ENCODE data around the gene LAPTM5.
A peak's percentile ranks its signal among the peaks of the same experiment; 100 is the strongest.
"Not testable (repeated sequence)": the region's sequence is repeated elsewhere in the genome, so short reads cannot be mapped to it uniquely, and the experiment has no call there.

Gene LAPTM5

DNA sequence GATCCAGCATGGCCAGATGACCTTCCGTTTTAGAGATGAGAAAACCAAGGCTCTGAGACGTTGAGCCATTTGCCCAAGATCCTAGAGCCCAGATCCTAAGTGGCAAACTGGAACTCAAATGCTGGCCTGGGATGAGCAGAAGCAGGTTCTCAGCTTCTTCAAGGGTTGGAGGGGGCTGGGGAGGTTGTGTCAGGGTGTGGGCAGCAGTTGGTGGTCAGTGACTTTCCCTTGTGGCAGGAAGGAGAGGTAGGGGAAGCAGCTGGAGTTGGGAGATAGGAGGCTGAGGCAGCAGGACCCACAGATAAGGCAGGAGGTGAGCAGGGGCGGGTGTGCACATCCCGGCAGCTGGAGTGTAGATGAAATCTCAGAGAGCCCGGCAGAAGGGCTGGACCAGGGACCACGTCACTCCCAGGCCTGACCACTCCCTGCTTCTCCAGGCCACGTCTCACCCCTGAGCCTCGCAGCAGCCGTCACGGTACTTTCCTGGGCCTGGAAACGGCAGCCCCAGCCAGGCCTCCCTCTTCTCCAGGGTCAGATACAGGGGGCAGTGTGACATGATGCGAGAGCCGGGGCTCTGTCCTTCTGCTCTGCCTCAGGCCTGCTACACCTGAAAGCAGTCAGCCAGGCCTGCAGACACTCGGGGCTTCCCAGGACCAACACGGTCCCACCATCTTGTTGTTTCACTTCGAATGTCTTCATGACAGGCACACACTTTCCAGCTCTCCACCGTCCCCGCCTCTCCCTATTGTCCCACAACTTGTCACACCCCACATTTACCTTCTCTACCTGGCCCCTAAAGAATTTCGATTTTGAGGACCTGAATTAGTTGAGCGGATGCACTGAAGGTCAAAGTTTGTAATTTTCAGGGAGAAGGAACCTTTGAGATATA lies 11.5 kb upstream of the LAPTM5 start:
- DNase-seq = no peak

DNA sequence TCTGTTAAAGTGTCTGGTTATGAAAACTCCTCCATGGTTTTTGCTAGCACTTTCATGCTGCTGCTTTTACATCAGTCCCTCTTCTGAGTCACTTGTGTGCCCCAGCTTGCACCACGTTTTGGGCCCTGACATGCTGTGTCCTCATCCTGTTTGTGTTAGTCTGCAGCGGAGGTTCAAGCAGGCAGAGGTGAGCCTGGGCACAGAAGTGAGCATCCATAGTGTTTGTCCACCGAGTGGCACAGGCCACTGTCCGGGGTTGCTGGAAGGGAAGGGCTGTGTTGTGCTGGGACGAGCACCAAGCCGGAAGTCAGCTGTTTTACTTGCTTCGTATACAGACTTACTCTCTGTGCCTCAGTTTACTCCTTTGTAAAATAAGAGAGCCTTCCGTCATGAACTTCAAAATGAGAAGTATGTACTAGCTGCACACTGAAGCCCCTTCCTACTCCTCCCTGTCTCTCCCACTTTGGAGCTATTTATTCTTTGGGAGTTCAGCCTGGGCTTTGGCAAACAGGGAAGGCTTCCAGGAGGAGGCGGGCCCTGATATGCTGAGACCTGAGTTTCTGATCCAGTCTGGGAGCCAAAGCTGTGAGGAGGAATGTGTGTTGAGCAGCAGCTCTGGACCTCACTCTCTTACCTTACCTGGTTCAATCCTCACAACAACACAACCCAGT lies 10.7 kb upstream of the LAPTM5 start:
- no peak for DNase-seq

DNA sequence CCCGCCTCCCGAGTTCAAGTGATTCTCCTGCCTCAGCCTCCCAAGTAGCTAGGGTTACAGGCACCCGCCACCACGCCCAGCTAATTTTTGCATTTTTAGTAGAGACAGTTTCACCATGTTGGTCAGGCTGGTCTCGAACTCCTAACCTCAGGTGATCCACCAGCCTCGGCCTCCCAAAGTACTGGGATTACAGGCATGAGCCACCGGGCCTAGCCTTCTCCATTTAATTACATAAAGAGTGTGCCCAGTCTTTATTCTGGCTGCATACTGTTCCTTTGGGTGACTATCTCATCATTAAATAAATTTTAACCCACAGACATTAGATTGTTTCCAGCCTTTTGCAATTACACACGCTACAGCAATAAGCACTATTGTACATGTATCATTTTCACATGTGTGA lies 9.4 kb upstream of the LAPTM5 start:
- DNase-seq = not testable (repeated sequence)

DNA sequence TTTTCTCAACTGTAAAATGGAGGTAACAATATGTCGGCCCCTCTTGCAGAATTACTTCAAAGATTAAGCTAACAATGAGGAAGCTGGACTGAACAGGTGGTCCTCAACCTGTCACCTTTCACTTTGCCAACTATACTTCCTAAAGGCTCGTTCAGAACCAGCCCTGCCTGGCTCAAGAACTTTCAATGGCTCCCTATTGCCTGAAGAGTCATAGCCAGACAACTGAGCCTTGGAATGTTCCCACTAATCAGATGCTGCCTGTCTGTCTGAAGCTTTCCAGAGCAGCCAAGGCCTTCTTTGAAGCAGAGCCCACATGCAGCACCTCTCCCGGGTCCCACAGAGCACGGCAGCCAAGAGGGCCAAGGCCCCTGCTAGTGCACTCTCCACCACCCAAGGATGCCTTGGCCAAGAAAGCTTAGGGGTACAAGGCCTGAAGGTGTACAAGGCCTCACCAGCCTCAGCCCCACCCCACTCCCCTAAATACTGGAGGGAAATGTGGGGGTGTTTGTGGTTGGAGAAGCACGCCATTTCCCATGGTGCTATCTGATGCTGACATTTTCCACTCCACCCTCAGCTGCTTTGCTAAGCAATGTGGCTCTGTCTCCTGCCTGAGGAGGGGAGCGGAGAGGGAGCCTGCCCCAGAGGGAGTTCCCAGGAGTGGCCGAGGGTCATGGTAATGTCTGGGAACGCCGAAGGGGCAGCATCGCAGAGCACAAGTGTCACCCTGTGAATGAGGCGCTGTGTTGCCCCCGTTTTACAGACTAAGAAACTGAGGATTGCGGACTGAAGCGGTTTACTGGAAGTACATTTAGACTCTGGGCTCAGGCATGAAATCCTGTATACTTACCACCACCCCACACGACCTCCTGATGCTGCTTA lies 8.2 kb upstream of the LAPTM5 start:
- no peak for DNase-seq

DNA sequence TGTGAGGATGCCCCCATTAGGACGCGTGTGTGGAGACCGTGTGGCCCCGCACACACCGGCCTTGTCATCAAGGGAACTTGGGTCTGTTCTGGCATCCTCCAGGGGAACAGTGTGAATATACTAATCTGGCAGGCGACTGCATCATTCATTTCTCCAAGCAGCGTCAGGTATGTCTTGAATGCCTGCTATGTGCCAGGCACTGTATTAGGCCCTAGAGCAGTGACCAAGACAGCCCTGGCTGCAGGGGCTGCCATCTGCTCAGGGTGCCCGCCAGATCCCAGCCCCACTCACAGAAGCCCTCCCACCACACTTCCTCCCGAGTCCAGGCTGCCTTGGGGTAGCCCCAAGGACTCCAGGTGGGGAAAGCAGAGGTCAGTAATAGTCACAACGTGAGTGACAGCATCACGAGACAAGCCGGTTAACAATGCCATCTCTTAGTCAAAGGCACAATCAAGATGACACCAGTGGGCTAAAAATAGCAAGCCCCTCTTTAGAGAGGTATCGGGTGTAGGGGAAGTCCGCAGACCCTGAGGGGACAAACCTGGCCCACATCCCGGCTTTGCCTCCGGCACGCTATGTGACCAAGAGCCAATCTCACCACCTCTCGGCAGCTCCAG lies 7.5 kb upstream of the LAPTM5 start:
- DNase-seq = no peak

DNA sequence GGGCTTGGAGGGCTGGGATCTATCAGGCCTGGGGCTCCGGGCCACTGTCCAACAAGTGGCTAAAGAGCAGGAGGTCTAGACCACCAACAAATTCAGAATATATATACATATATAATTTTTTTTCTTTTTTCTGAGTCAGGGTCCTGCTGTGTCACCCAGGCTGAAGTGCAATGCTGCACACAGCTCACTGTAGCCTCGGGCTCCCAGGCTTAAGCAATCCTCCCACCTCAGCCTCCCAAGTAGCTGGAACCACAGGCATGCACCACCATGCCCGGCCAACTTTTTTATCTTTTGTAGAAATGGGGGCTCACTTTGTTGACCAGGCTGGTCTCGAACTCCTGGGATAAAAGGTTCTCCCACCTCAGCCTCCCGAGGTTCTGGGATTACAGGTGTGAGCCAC lies 6.8 kb upstream of the LAPTM5 start:
- peak; percentile 37 for DNase-seq

DNA sequence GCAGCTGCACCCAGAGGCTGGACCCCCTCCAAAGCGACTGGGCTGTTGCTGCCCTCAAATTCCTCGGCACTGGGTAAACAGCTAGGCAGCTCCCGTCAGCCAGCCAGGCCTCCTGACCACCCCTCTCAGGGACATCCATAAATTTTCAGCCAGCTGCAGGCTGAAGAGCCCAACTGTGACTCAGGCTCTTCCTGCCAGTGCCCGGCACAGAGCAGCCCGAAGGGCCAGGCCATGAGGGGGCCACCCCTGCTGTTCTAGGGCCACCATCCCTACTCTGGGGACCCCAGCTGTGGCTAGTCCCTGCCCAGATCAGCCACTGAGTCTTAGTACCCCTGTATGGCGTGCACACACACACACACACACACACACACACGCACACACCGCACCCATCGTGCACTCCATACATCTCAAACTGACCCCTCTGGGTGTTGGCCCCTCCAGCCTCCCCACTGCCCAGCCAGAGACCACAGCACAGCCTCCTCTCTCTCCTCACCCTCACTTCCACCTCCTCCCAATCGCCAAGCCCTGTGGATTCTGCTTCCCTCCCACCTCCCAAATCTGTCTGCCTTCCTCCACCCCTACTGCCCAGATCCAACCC lies 6.2 kb upstream of the LAPTM5 start:
- DNase-seq = peak; percentile 73

DNA sequence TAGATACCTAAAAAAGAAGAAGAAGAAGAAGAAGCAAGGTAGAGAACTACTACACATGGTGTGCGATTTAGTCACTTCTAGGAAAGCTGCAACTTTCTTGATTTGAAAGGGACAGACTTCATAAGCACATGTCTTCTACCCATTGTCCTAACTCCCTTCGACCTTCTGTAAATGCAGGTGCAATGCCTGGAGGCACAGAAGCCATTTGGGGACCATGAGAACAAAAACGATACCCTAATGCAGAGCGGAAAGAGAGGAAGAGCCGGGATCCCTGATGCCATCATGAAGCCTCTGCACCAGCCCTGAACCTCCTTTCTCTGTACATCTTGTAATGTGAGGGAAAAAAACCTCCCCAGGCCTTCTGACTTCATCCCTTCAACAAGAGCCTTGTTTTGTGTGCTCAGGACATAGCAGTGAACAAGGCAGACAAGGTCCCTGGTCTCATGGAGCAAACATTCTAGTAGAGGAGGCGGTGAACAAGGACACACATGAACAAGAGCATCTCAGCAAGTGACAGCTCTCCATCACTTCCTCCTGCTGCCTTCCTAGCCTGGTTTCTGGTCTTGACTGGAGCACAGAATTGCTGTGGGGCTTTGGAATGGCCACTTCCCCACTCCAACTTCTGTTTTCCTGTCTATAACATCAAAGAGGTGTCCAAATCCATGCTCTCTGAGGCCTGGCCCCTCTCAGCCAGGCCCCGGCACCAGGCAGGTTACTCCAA lies 5.5 kb upstream of the LAPTM5 start:
- DNase-seq = no peak

DNA sequence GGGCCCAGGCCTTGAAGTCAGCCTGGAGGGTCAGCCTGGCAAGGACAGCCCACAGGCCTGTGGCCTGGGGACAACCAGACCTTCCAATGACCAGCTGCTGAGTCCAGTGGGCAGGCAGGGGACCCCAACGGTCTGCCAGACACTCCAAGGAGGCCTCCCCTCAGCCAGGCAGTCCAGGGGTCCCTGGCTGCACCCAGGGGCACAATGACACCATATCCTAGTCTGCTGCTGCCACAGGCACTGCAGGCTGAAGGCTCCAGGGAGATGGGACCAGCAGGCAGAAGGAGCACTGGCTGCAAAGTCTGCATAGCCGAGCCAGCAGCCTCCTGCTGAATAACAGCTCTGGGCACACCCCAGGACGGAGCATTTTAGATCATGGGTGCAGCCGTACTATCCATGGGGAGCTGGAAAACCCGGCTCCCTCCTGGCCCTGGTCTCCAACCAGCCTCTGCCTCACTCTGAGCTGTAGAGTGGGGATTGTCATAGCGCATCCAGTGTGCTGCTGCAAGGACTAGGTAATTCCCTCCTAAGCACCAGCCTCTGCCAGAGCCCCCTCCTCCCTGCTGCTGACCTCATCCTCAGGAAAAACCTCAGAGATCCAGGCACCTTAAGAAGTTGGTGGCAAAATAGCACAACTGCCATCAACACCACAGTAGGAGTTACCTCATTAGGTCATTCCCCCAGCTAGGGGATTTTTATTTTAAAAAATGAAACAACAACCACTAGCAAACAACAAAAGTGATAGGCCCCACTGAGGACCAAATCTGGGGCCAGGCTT lies 4.8 kb upstream of the LAPTM5 start:
- no peak for DNase-seq

DNA sequence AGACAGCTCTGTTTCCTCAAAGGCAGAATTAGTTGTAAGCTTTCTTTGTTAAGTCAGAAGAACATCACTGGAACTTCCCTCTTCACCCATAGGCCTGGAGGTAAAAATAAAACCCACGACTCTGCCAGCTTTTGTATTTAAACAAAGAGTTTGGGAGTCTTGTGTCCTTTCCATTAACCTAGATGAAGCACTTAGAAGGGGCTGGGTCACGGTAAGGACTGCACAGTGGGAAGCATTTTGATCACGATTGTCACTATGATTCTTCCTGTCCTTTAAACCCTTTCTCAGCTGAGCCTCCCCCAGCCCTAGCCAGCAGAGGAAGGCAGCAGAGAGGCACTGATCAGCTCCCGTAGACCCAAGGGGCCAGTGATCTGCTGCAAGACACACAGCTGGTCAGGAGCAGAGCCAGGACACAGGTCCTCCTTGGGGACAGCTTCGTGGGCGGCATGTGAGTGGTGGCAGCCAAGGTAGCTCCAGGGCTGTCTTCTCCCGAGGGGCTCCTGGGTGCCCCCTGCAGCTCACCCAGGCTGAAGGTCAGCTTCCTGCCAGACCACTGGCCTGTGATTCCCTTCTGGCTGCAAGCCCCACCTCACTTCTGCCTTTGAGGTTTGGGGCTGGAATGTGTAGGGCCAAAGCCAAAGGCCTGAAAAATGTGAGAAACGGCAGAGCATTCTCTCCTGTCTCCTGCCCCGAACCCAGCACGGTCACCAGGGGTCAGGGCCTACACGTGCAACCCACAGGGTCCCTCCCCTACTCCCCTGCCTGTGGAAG lies 4.0 kb upstream of the LAPTM5 start:
- peak; percentile 19 for DNase-seq

DNA sequence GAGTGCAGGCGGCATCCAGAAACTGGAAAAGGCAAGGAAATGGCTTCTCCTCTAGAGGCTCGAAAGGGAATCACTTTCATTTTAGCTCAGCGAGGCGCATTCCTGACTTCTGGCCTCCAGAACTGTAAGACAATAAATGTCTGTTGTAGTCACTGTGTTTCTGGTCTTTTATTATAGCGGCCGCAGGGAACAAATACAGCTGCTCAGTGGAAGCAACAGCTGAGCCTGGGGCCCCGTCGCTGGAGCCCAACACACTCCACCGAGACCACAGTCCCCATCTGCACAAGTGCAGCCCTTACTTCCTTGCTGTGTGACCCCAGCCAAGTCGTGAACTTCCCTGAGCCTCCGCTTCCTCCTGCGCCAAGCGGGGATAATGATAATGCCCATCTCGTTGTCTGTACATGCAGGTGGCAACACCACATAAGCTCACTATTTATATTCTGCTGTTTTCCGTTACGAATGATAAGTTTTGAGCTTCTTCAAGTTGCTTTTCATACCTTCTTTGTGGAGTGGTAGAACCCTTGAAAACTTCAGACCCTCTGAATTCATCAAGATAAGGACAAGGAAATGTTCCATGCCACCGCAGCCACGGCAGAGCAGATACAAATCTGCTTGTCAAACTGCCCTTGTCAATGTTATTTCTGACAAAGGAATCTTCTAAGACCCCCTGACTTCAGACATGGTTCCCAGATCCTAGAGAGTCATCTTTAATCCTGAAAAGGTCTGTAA lies 3.2 kb upstream of the LAPTM5 start:
- no peak for DNase-seq

DNA sequence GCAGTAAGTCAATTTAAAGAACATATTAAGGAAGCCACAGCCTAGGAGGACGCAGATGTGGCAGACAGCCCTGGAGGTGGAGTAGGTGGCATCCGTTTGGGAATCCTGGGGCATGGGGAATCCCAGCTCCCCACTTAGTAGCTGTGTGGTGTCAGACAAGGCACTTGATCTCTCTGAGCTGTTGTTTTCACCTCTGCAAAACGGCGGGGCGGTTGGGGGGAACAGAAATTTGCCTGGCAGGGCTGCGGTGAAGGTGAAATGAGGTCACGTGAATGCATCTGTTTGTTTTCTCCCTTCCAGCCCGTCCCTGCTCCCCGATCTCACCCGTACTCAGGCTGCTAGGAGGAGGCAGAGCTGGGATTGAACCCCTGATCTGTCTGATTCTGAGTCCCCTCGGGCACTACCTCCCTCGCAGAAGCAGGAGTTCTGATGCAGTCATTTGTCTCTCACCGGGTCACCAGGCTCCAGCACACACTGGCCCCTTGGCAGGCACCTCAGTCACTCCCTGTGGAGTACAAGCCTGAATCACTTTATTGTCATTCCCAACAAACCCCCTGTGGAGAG lies 2.2 kb upstream of the LAPTM5 start:
- DNase-seq = no peak

DNA sequence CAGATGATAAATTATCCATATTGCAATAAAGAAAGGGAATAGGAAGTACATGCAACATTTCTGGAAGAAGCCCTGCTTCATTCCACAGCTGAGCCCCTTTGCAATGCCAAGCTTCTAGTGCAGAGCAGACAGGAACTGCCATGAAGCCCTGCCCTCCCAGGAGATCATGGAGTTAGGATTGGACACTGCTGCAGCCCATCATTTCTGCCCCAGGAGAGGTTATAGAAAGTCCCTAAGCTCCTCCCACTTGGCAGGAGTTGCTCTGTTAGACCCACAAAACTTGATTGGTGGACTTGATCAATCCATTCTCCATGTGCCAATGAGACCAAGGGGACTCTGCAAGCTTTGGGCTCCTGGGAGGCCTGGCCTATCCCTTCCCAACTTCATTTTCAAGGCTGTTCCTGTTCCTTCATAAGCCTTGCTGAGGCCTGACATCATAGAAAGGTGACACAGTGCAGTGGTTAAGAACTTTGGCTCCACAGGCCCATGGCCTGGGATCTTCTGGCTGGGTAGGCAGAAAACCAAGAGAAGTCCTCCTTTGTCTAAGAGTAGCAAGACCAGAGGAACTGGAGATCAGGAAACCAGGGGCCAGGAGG lies 1.3 kb upstream of the LAPTM5 start:
- peak; percentile 40 for DNase-seq

DNA sequence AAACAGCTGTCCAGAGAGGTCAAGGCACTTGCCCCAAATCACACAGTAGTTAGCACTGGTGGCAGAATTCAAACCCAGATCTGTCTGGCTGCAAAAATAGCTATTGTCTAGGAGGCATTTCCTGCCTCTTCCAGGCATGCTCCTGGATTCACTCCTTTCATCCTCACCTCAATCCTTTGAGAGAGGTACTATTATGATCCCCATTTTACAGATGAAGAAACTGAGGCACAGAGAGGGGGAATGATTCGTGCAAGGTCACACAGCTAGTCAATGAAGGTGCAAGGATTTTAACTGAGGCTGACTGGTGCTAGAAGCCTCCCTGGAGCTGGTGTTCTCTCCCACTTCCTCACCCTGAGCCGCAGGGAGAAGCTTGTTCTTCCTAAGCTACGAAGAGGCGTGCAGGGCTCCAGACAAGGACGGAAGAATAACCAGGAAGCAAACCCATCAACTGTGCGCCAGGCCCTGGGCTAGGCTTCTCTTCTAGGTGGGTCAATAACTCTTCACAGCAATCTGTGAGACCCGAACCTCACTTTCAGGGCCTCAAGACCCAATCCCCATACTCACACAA lies 631 bp upstream of the LAPTM5 start:
- no peak for DNase-seq

DNA sequence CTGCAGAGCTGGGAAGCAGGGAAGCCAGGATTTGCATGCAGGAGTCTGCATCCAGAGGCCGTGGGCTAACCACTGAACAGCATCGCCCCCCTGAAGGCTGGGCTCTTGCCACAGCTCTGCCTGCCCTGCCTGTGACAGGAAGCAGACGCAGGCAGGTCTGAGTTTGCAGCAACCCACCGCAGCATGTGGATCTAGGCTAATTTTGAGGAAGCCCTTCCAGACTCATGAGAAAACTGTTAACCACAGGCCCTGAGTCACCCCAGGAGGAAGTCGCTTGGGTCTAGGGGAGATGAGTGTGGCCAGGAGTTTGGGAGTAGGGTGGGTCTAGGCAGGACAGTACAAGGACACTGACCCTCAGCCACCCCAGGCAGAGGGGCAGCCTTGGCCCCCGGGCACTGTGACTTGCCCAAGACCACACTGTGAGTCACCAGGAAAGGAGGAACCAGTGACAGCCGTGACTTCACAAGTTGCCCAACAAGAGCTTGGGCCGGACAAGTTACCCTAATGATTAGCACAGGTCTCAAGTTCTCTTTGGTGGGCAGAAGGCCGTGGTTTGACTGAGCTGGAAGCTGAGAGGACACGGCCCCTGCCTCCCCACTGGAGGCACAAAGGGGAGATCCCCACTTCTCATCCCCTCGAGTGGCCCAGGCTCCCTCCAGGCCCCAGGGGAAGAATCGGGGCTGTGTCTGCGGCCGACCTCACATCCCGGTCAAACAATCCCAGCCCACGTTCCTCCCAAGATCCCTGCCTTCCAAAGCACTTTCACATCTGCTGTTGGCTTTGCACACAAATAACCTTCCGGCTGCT lies 826 bp downstream of the LAPTM5 start:
- peak; percentile 92 for DNase-seq

DNA sequence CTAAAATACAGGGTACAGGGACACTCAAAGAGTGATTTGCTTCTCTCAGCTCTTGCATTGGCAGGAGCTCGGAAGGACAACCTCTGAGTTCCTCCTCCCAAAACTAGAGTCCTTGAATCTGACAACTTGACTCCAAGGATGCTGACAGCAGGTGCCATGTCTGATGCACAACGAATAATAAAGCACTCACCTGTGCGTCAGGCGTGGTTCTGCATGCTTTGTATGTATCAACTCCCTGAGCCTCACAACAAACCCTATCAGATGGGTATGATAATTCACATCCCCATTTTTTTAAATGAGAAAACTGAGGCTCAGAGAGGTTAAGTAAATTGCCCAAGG lies 1.4 kb downstream of the LAPTM5 start:
- DNase-seq = no peak

DNA sequence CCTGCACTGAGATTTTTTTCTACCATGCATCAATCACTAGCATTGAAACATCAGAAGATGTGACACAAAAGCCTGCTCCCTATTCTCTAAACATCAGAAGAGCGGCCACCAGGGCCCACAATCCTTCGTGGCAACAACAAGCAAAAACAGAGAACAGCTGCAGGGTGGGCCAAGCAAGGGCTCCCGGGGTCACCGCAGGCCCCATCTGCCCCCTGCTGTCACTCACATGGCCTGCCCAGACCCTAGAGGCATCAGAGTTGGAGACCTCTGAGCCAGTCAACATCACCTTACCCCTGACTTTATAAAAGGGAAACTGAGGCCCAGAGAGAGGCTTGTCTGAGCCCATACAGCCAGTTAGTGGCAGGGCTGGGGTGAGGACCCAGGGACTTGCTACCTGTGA lies 1.8 kb downstream of the LAPTM5 start:
- DNase-seq = no peak

DNA sequence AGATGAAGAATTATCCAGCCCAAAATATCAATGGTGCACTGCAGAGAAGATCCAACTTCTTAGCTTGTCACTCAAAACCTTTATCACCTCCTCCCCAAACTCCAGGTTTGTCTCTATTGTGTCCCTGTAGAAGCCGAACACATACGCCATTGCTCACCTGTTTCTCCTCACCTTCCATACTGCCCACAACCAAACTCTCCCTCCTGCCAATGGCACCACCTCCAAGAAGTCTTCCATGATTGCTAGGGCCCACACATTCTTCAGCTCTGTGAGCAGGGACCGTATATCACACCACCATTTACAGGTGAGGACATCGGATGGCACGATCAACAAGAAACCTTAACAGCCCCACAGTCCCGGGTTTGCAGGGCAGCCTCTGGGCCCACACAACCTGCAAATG lies 2.2 kb downstream of the LAPTM5 start:
- no peak for DNase-seq
